Suprapubic skin (tissue), 4 donors: ENCODE results near the gene METTL9. TPM values are rescaled to one million over a fixed set of nuclear protein-coding genes. Genes with fewer than 3 reads are reported as not detected.
"Not testable (repeated sequence)": the region's sequence is repeated elsewhere in the genome, so short reads cannot be mapped to it uniquely, and the experiment has no call there.

Experiments
- DNase-seq, 2 donors: peaks; one replicate each; pipeline ENCODE4 v3.0.0-alpha.2; 2019; ENCODE audit warnings: low spot score in 2 of 2
- H3K27ac ChIP-seq: fragments of 200-600 bp; sonication (generic); one replicate; pipeline ENCODE4 v1.5.1; 2019
- H3K27me3 ChIP-seq: fragments of 200-600 bp; sonication (generic); one replicate; pipeline ENCODE4 v1.5.1; 2019
- H3K36me3 ChIP-seq: fragments of 200-600 bp; sonication (generic); one replicate; pipeline ENCODE4 v1.5.1; 2019
- H3K4me1 ChIP-seq: fragments of 200-600 bp; sonication (generic); one replicate; pipeline ENCODE4 v1.5.1; 2019
- H3K4me3 ChIP-seq: fragments of 200-600 bp; sonication (generic); one replicate; pipeline ENCODE4 v1.5.1; 2019; ENCODE audit warnings: mild to moderate bottlenecking
- H3K9me3 ChIP-seq: fragments of 200-600 bp; sonication (generic); one replicate; pipeline ENCODE4 v1.5.1; 2019
- CTCF ChIP-seq, 2 donors: fragments of 200-600 bp in 1 of 2; fragments of 450-650 bp in 1 of 2; sonication (generic) in 1 of 2; IDR thresholded peaks; one replicate each; pipeline ENCODE4 v1.5.1; 2016 to 2019; ENCODE audit warnings: antibody characterized with exemption in 2 of 2, mild to moderate bottlenecking in 1 of 2, moderate library complexity in 1 of 2
- EP300 ChIP-seq: sonication (generic); formaldehyde crosslinking; IDR thresholded peaks from one replicate; pipeline ENCODE4 v1.6.1; 2017; ENCODE audit warnings: antibody characterized with exemption
- POLR2A ChIP-seq, 2 donors: fragments of 450-650 bp; IDR thresholded peaks; one replicate each; pipeline ENCODE4 v1.6.1; 2017; ENCODE audit warnings: antibody characterized with exemption in 2 of 2, mild to moderate bottlenecking in 2 of 2, moderate library complexity in 2 of 2
- POLR2AphosphoS5 ChIP-seq, 3 donors: sonication (generic); formaldehyde crosslinking; IDR thresholded peaks; one replicate each; pipeline ENCODE4 v1.6.1; 2017; ENCODE audit warnings: antibody characterized with exemption in 3 of 3
- WGBS: methylation state at CpG from one replicate; pipeline ENCODE4 v1.1.5; 2018; 5-methylcytosine and 5-hydroxymethylcytosine counted together
- total RNA-seq, 4 donors: library from RNA; depleted of rRNA; stranded (reverse); fragments of >200 nt; gene quantifications; one replicate each; pipeline ENCODE4 v1.1.0, GENCODE V29; 2016

METTL9 gene
- total RNA-seq, 4 donors from 2014 or later = 76.3 to 105 (median 85.7) TPM

DNA sequence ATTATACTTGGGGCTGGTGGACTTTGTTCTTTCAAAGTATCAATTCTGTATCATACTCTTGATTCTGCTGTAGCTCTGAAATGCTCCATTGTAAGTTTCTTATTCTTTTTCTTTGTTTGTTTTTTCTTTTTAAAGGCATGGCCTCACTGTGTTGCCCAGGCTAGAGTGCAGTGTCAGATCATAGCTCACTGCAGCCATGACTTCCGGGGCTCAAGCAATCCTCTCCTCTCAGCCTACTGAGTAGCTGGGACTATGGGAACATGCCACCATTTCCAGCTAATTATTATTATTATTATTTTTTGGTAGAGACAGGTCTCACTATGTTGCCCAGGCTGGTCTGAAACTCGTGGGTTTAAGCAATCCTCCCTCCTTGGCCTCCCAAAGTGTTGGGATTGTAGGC is 38.9 kb upstream of the METTL9 start:
- no peak overlapping the region for H3K4me3 ChIP-seq
- WGBS = 89% methylated on average over 2 of the region's 2 CpGs
- DNase-seq = peak; percentile 9 to 19
- H3K4me1 ChIP-seq = peaks cover 6% of the 10 kb centered on the region
- no peaks in the 10 kb centered on the region for H3K36me3 ChIP-seq
- H3K27ac ChIP-seq = no peak overlapping the region
- H3K27me3 ChIP-seq = no peaks in the 10 kb centered on the region
- no peaks in the 10 kb centered on the region for H3K9me3 ChIP-seq
- no peak for TF ChIP-seq POLR2A (IDR thresholded peaks at IDR 0.05)
- no peak for TF ChIP-seq EP300
- no peak for TF ChIP-seq CTCF (IDR thresholded peaks at IDR 0.05)

DNA sequence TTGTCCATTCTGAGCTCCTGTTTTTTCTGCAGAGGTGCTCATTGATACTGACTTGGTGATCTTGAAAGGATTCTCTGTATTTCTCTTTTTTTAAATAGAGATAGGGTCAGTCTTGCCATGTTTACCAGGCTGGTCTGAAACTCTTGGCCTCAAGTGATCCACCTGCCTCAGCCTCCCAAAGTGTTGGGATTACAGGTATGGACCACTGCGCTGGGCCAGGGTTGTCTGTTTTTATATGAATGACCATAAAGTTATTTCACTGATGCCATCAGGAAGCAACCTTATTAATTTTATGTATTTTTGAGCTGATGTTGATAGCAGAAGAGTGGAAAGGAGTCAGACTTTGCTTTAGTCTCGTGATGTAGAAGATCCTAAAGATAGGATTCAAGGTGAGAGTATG is 35.7 kb upstream of the METTL9 start:
- DNase-seq = peak; percentile 52 to 56
- H3K27me3 ChIP-seq = no peaks in the 10 kb centered on the region
- TF ChIP-seq POLR2AphosphoS5 (IDR thresholded peaks at IDR 0.05) = no peak
- TF ChIP-seq POLR2A (IDR thresholded peaks at IDR 0.05) = no peak
- TF ChIP-seq CTCF (IDR thresholded peaks at IDR 0.05) = no peak
- TF ChIP-seq EP300 = no peak
- no peaks in the 10 kb centered on the region for H3K9me3 ChIP-seq
- no peaks in the 10 kb centered on the region for H3K36me3 ChIP-seq
- no peak overlapping the region for H3K27ac ChIP-seq
- WGBS = 95% methylated on average over 2 of the region's 2 CpGs
- no peaks in the 10 kb centered on the region for H3K4me1 ChIP-seq
- H3K4me3 ChIP-seq = no peak overlapping the region

GRCh38 chr16:21564367-21564766 is 35.0 kb upstream of the METTL9 start:
- not testable (repeated sequence) for H3K9me3 ChIP-seq, H3K4me1 ChIP-seq, H3K27me3 ChIP-seq, H3K36me3 ChIP-seq, H3K4me3 ChIP-seq, H3K27ac ChIP-seq
- DNase-seq = peak in 1 of 2 donors; percentile 30
- WGBS = 87% methylated on average over 1 of the region's 1 CpG

DNA sequence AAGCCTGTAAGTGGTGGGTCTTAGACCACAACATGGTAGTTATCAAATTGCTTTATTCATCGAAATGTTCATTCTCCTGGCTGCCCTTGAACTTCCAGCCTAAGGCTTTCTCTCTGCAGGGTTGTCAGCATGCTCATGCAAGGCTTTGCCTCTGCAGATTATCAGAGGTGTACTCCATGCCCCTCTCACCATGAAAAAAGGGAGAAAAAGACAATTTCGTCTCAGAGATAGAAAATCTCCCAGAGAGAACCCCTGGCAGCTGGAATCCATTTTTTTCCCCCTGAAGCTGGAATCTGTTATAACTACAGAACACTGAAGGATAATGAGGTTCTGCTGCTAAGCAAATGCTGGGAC is 33.9 kb upstream of the METTL9 start:
- 89% methylated on average over 2 of the region's 2 CpGs for WGBS
- H3K27ac ChIP-seq = no peak overlapping the region
- no peak for DNase-seq

DNA sequence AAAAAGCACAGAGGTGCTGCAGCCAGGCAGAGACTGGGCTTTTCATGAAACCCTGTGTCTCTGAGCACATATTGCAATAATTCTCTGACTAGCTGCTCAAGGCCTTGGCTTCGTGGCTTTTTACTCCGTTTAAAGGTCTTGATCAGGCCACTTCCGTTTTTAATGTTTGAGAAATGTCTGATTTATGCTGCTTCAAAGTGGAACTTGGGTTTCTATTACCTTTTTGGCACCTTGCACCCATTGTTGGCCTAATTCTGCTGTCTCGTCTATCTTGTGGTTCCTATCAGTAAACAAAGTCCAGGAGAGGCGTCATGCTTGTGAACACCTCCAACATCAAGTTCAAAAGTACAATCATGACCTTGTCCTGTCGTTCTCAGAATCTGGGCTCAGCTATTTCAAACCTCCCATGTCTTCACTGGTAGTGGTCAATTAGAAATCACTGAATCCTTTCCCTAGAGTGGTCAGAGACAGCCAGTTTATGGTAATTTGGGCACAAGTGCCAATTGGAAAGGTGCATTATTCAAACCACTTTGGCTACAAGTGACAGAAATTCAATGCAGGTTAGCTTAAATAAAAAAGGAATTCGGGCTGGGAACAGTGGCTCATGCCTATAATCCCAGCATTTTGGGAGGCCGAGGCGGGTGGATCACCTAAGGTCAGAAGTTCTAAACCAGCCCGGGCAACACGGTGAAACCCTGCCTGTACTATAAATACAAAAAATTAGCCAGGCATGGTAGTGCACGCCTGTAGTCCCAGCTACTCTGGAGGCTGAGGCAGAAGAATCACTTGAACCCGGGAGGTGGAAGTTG is 33.3 kb upstream of the METTL9 start:
- Histone ChIP-seq H3K4me3 (no peak overlapping the region), H3K27ac (no peak overlapping the region), H3K9me3 (no peaks in the 10 kb centered on the region), H3K36me3 (no peaks in the 10 kb centered on the region), H3K4me1 (no peaks in the 10 kb centered on the region), H3K27me3 (peaks cover 3% of the 10 kb centered on the region)
- no peak for TF ChIP-seq POLR2A (IDR thresholded peaks at IDR 0.05)
- no peak for TF ChIP-seq CTCF (IDR thresholded peaks at IDR 0.05)
- no peak for TF ChIP-seq POLR2AphosphoS5 (IDR thresholded peaks at IDR 0.05)
- no peak for TF ChIP-seq EP300
- peak; percentile 37 to 54 for DNase-seq
- WGBS = 74% methylated on average over 13 of the region's 13 CpGs

More for the DNA sequence above, 33.9 kb upstream of the METTL9 start:
- TF ChIP-seq CTCF (IDR thresholded peaks at IDR 0.05) = no peak
- TF ChIP-seq POLR2A (IDR thresholded peaks at IDR 0.05) = no peak
- no peak for TF ChIP-seq POLR2AphosphoS5 (IDR thresholded peaks at IDR 0.05)
- TF ChIP-seq EP300 = no peak
- Histone ChIP-seq H3K4me3 (no peak overlapping the region), H3K4me1 (no peaks in the 10 kb centered on the region), H3K36me3 (no peaks in the 10 kb centered on the region), H3K27me3 (peaks cover 3% of the 10 kb centered on the region), H3K9me3 (no peaks in the 10 kb centered on the region)
